Heart right ventricle (tissue), 16 donors: Measurements from ENCODE around the gene NSFL1C. TPM values are rescaled to one million over a fixed set of nuclear protein-coding genes. Genes with fewer than 3 reads are reported as not detected.

Experiments
- ATAC-seq, 8 donors: fragments of 200-7000 bp; cut with Tn5 transposase; one replicate each; pipeline ENCODE4 v1.9.1; 2020; ENCODE audit warnings: mild to moderate bottlenecking in 8 of 8, moderate library complexity in 8 of 8, moderate number of reproducible peaks in 1 of 8
- DNase-seq, 2 donors: peaks; one replicate each; pipeline ENCODE4 v3.0.0-alpha.2; 2020
- H3K27ac ChIP-seq, 10 donors: fragments of 200-600 bp; sonication (generic) in 2 of 10; one replicate each; pipeline versions ENCODE4 v1.5.0 to v1.8.0; 2020 to 2022; ENCODE audit warnings: mild to moderate bottlenecking in 3 of 10
- H3K27me3 ChIP-seq, 7 donors: fragments of 200-600 bp; one replicate each; pipeline ENCODE4 v1.8.0; 2021 to 2022; ENCODE audit warnings: mild to moderate bottlenecking in 2 of 7
- H3K36me3 ChIP-seq, 9 donors: fragments of 200-600 bp; sonication (generic) in 1 of 9; one replicate each; pipeline versions ENCODE4 v1.5.0 to v1.8.0; 2020 to 2022; ENCODE audit warnings: mild to moderate bottlenecking in 2 of 9
- H3K4me1 ChIP-seq, 9 donors: fragments of 200-600 bp; sonication (generic) in 1 of 9; one replicate each; pipeline versions ENCODE4 v1.5.0 to v1.8.0; 2020 to 2022; ENCODE audit warnings: mild to moderate bottlenecking in 4 of 9
- H3K4me3 ChIP-seq, 10 donors: fragments of 200-600 bp; sonication (generic) in 2 of 10; one replicate each; pipeline versions ENCODE4 v1.5.0 to v1.8.0; 2020 to 2022; ENCODE audit warnings: mild to moderate bottlenecking in 7 of 10, moderate library complexity in 2 of 10
- H3K9me3 ChIP-seq, 11 donors: fragments of 200-600 bp in 10 of 11; sonication (generic) in 2 of 11; one replicate each; pipeline versions ENCODE4 v1.5.0 to v1.8.0; 2013 to 2022; ENCODE audit warnings: mild to moderate bottlenecking in 2 of 11, control low read depth in 1 of 11, moderate library complexity in 1 of 11
- CTCF ChIP-seq, 9 donors: fragments of 200-600 bp; sonication (generic) in 2 of 9; IDR thresholded peaks; one replicate each; pipeline versions ENCODE4 v1.5.0 to v1.8.0; 2021 to 2022; ENCODE audit warnings: antibody characterized with exemption in 9 of 9, mild to moderate bottlenecking in 5 of 9, moderate library complexity in 1 of 9
- WGBS, 2 donors: extraction: QIAGEN DNeasy Blood & Tissue Kit; methylation state at CpG; one replicate each; pipeline ENCODE4 v1.1.7; 2013; ENCODE audit warnings: inconsistent platforms in 1 of 2; 5-methylcytosine and 5-hydroxymethylcytosine counted together
- intact Hi-C, 10 donors: fragments of 100-400 bp; cut with DNase I; formaldehyde crosslinking; loops; one replicate each; pipeline versions ENCODE4 v1.11.1 to v1.14.2; 2022
- polyA plus RNA-seq, 2 donors: library from polyadenylated mRNA; stranded (reverse); fragments of 200-250 nt; gene quantifications; one replicate each; pipeline ENCODE4 v1.2.3, GENCODE V29; 2013
- total RNA-seq, 10 donors: library from RNA; stranded (reverse); fragmentation: NEBNext Ultra II Directional in 3 of 10; extraction: Animal tissue kit (Norgen Biotek cat#: 25700) in 3 of 10; gene quantifications; one replicate each; pipeline versions ENCODE4 v1.2.1 to v1.2.4, GENCODE V29; 2021 to 2023
- donor health status: Arrhythmogenic right ventricular cardiomyopathy.
- donor health status: ischemic (EF 13 %, LVEDD 7.1; RV severe dilation, severe dysfunction).
- donor health status: healthy with polysubstance abuse.
- donor health status: DM: no; HTN: yes; CAD: no.
- donor health status: DM: no; HTN: no; CAD: no.
- donor health status: ischemic (EF 25% LVEDD 6.9; RV normal size, moderate dysfunction).
- donor health status: ischemic (EF 25% LVEDD 5.7; RV mildly dilated, moderate dysfunction).
- donor health status: healthy.
- donor health status: DM: yes; HTN: yes; CAD: no.
- donor health status: Ischemic cardiomyopathy.
- donor health status: ischemic (EF 35%, LVEDD 5.7; RV mildly dilated, moderate dysfunction).
- donor health status: nonischemic (EF 11% LVEDD 7.7; RV severe dilation, severe dysfunction).
- donor health status: DM: yes; HTN: yes; CAD: no.
- donor health status: PGD.
- donor health status: ischemic (EF 29% LVEDD 5.4; RV normal size, mild dysfunction).
- donor health status: nonischemic (EF 23%, LVEDD 6.1; RV moderate dilation, normal function).

NSFL1C gene
- total and polyA plus RNA-seq, 12 donors: 39.4 to 75.6 (median 62.7) TPM

DNA sequence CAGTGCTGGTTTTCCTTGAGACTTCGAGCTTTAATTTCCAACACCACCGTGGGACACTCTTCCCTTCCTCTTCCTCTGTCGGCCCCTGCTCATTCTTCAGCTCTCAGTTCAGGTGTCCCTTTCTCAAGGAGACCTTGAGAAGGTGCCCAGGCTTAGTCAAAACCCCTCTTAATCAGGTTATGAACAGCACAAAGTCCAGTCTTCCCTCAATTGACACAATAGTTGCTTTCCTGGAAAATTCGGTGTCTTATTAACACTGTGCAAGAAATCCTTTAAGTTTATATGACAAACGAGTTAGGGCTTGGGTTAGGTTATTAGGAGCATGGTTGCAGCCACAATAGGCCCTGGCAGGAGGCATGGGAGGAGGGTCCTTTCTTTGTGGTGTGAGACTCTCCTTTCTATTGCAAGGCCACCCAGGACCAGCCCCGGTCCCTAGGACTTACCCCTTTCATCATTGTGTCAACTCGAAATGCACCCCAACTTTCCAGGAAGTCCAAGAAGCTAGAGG, 1.5 kb upstream of the NSFL1C start:
- intact Hi-C loops: loop anchor here in 2 of 10 donors (5.0 kb wide), 3 partner anchors 76 to 351 kb away; partner anchors contain the start of genes FKBP1A (in 1 of the 2) and PSMF1 (in 1 of the 2)
- no peaks in the 10 kb centered on the region for H3K27me3 ChIP-seq
- H3K36me3 ChIP-seq: peaks cover 0 to 22% (median 4%) of the 10 kb centered on the region in 9 donors
- 78% methylated on average over 7 of the region's 7 CpGs for WGBS, 2 donors
- H3K9me3 ChIP-seq: no peaks in the 10 kb centered on the region
- H3K4me1 ChIP-seq: peaks cover 0 to 81% (median 40%) of the 10 kb centered on the region in 9 donors
- peak overlapping the region in 1 of 10 donors; percentile 96 for H3K4me3 ChIP-seq
- DNase-seq (no peak), ATAC-seq (no peak)
- TF ChIP-seq CTCF (IDR thresholded peaks at IDR 0.05): no peak
- H3K27ac ChIP-seq: peak overlapping the region in 1 of 10 donors; percentile 95

- intact Hi-C loops: loop anchor here in 3 of 10 donors (2.0 to 5.0 kb wide), 4 partner anchors 75 to 350 kb away; partner anchors contain the start of genes PSMF1 (in 2 of the 3) and FKBP1A (in 1 of the 3)
- DNase-seq (peak in 1 of 2 donors; percentile 21), ATAC-seq (peak in 6 of 8 donors; percentile 7 to 49 (median 15))
- TF ChIP-seq CTCF (IDR thresholded peaks at IDR 0.05): no peak
- peaks cover 0 to 74% (median 43%) of the 10 kb centered on the region in 9 donors for H3K4me1 ChIP-seq
- no peaks in the 10 kb centered on the region for H3K9me3 ChIP-seq
- no peaks in the 10 kb centered on the region for H3K27me3 ChIP-seq
- peak overlapping the region in 9 of 10 donors; percentile 79 to 99 (median 96) for H3K4me3 ChIP-seq
- WGBS, 2 donors: 63 to 64% methylated on average over 22 of the region's 22 CpGs
- peak overlapping the region in 9 of 10 donors; percentile 88 to 96 (median 92) for H3K27ac ChIP-seq
- peaks cover 0 to 29% (median 6%) of the 10 kb centered on the region in 9 donors for H3K36me3 ChIP-seq
Observed at GRCh38 chr20:1467355-1468116, 887 bp upstream of the NSFL1C start.

GRCh38 chr20:1467082-1467354, 369 bp upstream of the NSFL1C start:
- H3K36me3 ChIP-seq: peaks cover 0 to 34% (median 6%) of the 10 kb centered on the region in 9 donors
- H3K27ac ChIP-seq: peak overlapping the region in 9 of 10 donors; percentile 88 to 96 (median 92)
- ATAC-seq (no peak), DNase-seq (no peak)
- H3K4me1 ChIP-seq: peaks cover 0 to 72% (median 43%) of the 10 kb centered on the region in 9 donors
- peak in 1 of 9 donors; percentile 6 for TF ChIP-seq CTCF (IDR thresholded peaks at IDR 0.05)
- H3K9me3 ChIP-seq: no peaks in the 10 kb centered on the region
- intact Hi-C loops: loop anchor here in 3 of 10 donors (2.0 to 5.0 kb wide), 4 partner anchors 75 to 350 kb away; partner anchors contain the start of genes PSMF1 (in 2 of the 3) and FKBP1A (in 1 of the 3)
- 5 to 6% methylated on average over 7 of the region's 7 CpGs for WGBS, 2 donors
- H3K27me3 ChIP-seq: no peaks in the 10 kb centered on the region
- H3K4me3 ChIP-seq: peak overlapping the region in 9 of 10 donors; percentile 79 to 99 (median 96)

- Histone ChIP-seq H3K4me1 (peaks cover 0 to 60% (median 43%) of the 10 kb centered on the region in 9 donors), H3K36me3 (peaks cover 0 to 48% (median 10%) of the 10 kb centered on the region in 9 donors), H3K9me3 (no peaks in the 10 kb centered on the region), H3K27me3 (no peaks in the 10 kb centered on the region), H3K27ac (peak overlapping the region in 9 of 10 donors; percentile 88 to 96 (median 92)), H3K4me3 (peak overlapping the region; percentile 79 to 99 (median 95))
- intact Hi-C loops: loop anchor here in 3 of 10 donors (2.0 to 5.0 kb wide), 4 partner anchors 73 to 348 kb away; partner anchors contain the start of genes PSMF1 (in 2 of the 3) and FKBP1A (in 1 of the 3)
- 41 to 42% methylated on average over 12 of the region's 12 CpGs for WGBS, 2 donors
- ATAC-seq: no peak
- no peak for TF ChIP-seq CTCF (IDR thresholded peaks at IDR 0.05)
- DNase-seq: no peak
Observed at GRCh38 chr20:1465470-1466210, 1.0 kb downstream of the NSFL1C start.
